ENCODE measurements around the gene KRTAP4-1. TPM values are rescaled to one million over a fixed set of nuclear protein-coding genes. Genes with fewer than 3 reads are reported as not detected.
A peak's percentile ranks its signal among the peaks of the same experiment; 100 is the strongest.

Gene KRTAP4-1
- total RNA-seq, 2 donors from 2014 or later, result not detected

- DNase-seq (ENCODE audit: low spot score), result no peak
- Histone ChIP-seq H3K9me3 (no peaks in the 10 kb centered on the region), H3K27me3 (replicated peaks; ENCODE audit: insufficient read depth) (no peaks in the 10 kb centered on the region), H3K36me3 (no peaks in the 10 kb centered on the region), H3K27ac (no peak overlapping the region), H3K4me3 (no peak overlapping the region), H3K4me1 (replicated peaks) (no peaks in the 10 kb centered on the region)
- TF ChIP-seq POLR2AphosphoS5 (IDR thresholded peaks at IDR 0.05) (no peak), POLR2A (IDR thresholded peaks at IDR 0.05) (no peak), CTCF (IDR thresholded peaks at IDR 0.05) (no peak)
- intact Hi-C loops (cut with DNase I), result no loop called here
- 60% methylated on average over 2 of the region's 2 CpGs for WGBS
Measured at GRCh38 chr17:41223821-41224220, 39.1 kb upstream of the KRTAP4-1 start.

- H3K27ac ChIP-seq, result no peak overlapping the region
- H3K27me3 ChIP-seq (replicated peaks; ENCODE audit: insufficient read depth), result no peaks in the 10 kb centered on the region
- no peak overlapping the region for H3K4me3 ChIP-seq
- WGBS, result 91% methylated on average over 1 of the region's 1 CpG
- H3K9me3 ChIP-seq, result no peaks in the 10 kb centered on the region
- H3K36me3 ChIP-seq, result no peaks in the 10 kb centered on the region
- DNase-seq (ENCODE audit: low spot score), result no peak
- TF ChIP-seq POLR2A (IDR thresholded peaks at IDR 0.05), result no peak
- intact Hi-C loops (cut with DNase I), result no loop called here
- H3K4me1 ChIP-seq (replicated peaks), result no peaks in the 10 kb centered on the region
Measured at GRCh38 chr17:41215681-41216080, 31.0 kb upstream of the KRTAP4-1 start.

- Histone ChIP-seq H3K4me3 (no peak overlapping the region), H3K9me3 (no peaks in the 10 kb centered on the region), H3K36me3 (no peaks in the 10 kb centered on the region), H3K27me3 (replicated peaks; ENCODE audit: insufficient read depth) (no peaks in the 10 kb centered on the region), H3K27ac (no peak overlapping the region), H3K4me1 (replicated peaks) (no peaks in the 10 kb centered on the region)
- WGBS, result 66% methylated on average over 7 of the region's 7 CpGs
- TF ChIP-seq POLR2A (IDR thresholded peaks at IDR 0.05) (no peak), POLR2AphosphoS5 (IDR thresholded peaks at IDR 0.05) (no peak), CTCF (IDR thresholded peaks at IDR 0.05) (no peak)
- DNase-seq (ENCODE audit: low spot score), result no peak
- intact Hi-C loops (cut with DNase I), result no loop called here
Measured at GRCh38 chr17:41212524-41213169, 27.9 kb upstream of the KRTAP4-1 start.

- Histone ChIP-seq H3K27me3 (replicated peaks; ENCODE audit: insufficient read depth) (no peaks in the 10 kb centered on the region), H3K9me3 (no peaks in the 10 kb centered on the region), H3K27ac (no peak overlapping the region), H3K4me3 (no peak overlapping the region), H3K4me1 (replicated peaks) (no peaks in the 10 kb centered on the region), H3K36me3 (no peaks in the 10 kb centered on the region)
- WGBS, result 37% methylated on average over 1 of the region's 1 CpG
- DNase-seq (ENCODE audit: low spot score), result no peak
- intact Hi-C loops (cut with DNase I), result no loop called here
- TF ChIP-seq POLR2AphosphoS5 (IDR thresholded peaks at IDR 0.05) (peak; percentile 72), CTCF (IDR thresholded peaks at IDR 0.05) (no peak)
Measured at GRCh38 chr17:41211845-41212466, 27.2 kb upstream of the KRTAP4-1 start.

- no peak overlapping the region for H3K4me3 ChIP-seq
- no peaks in the 10 kb centered on the region for H3K36me3 ChIP-seq
- TF ChIP-seq CTCF (IDR thresholded peaks at IDR 0.05) (no peak), POLR2AphosphoS5 (IDR thresholded peaks at IDR 0.05) (no peak), POLR2A (IDR thresholded peaks at IDR 0.05) (no peak)
- H3K4me1 ChIP-seq (replicated peaks), result no peaks in the 10 kb centered on the region
- intact Hi-C loops (cut with DNase I), result no loop called here
- no peak for DNase-seq (ENCODE audit: low spot score)
- H3K27me3 ChIP-seq (replicated peaks; ENCODE audit: insufficient read depth), result no peaks in the 10 kb centered on the region
- no peak overlapping the region for H3K27ac ChIP-seq
- no peaks in the 10 kb centered on the region for H3K9me3 ChIP-seq
- 56% methylated on average over 4 of the region's 5 CpGs for WGBS
Measured at GRCh38 chr17:41199421-41200078, 14.8 kb upstream of the KRTAP4-1 start.

All from prostate gland (tissue), 2 donors.